GM21529 (cell line): ENCODE measurements around the gene BCAS4.
"Not testable (repeated sequence)": the region's sequence is repeated elsewhere in the genome, so short reads cannot be mapped to it uniquely, and the experiment has no call there.

Source experiments
- ATAC-seq: cut with Tn5 transposase; IDR thresholded peaks from one replicate; pipeline ENCODE4 v1.9.1; 2021; ENCODE audit not compliant: unreplicated experiment

The BCAS4 gene

GRCh38 chr20:50874111-50874757 is 79.4 kb downstream of the BCAS4 start:
- no peak for ATAC-seq

GRCh38 chr20:50874758-50875665 is 80.2 kb downstream of the BCAS4 start:
- no peak for ATAC-seq

GRCh38 chr20:50876063-50876685 is 81.3 kb downstream of the BCAS4 start:
- ATAC-seq: no peak

DNA sequence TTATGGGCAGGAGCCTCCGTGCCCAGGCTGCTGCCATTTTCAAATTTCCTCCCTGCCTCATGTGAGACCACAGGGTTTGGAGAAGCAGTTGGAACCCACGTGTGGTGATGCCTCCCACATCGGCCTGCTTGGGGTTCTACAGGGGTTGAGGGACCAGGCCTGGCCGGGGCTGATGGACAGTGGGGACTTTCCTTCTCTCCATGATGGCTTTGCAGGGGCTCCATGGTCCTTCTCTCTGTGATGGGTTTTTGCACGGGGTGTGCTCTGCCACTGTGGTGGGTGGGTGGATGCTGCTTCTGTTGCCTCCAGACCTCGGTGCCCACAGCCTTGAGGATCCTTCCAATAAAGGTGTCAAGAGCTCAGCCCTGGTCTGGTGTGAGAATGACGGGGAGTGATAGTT is 82.0 kb downstream of the BCAS4 start:
- ATAC-seq: no peak

GRCh38 chr20:50877232-50877743 is 82.4 kb downstream of the BCAS4 start:
- no peak for ATAC-seq

- no peak for ATAC-seq
Measured at GRCh38 chr20:50879649-50880550, 85.0 kb downstream of the BCAS4 start.

GRCh38 chr20:50881759-50882424 is 87.0 kb downstream of the BCAS4 start:
- ATAC-seq: not testable (repeated sequence)

- no peak for ATAC-seq
Measured at GRCh38 chr20:50883856-50884255, 89.0 kb downstream of the BCAS4 start.

- ATAC-seq: no peak
Measured at GRCh38 chr20:50885068-50885467, 90.2 kb downstream of the BCAS4 start.

- no peak for ATAC-seq
Measured at GRCh38 chr20:50885781-50886180, 90.9 kb downstream of the BCAS4 start.

DNA sequence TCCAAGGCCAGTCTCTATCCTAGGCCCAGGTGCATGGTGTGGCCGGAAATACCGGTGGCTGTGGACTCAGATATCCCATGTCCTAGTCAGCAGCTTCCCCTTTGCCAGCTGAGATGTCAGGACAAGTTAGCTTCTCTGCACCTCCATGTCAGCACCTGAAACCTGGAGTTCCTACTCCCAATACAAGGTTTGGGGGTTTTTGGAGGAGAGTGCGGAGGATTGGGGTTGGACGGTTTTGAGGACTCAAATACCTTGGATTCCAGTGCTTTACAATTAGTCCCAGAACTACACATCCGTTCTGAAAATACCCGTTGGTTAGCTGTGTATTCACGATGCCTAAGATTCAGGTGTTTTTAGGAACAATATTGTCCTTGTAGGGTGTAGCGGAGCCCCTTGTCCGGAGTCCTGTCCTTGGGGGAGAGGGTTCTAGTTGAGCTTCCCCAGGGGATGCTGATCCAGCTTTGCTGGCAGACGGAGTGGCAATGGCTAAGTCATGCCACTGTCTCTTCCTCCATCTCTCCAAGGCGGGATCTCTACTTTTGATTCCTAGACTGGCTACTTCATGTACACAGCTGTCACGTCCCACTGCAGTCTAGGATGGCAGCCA is 91.4 kb downstream of the BCAS4 start:
- no peak for ATAC-seq

DNA sequence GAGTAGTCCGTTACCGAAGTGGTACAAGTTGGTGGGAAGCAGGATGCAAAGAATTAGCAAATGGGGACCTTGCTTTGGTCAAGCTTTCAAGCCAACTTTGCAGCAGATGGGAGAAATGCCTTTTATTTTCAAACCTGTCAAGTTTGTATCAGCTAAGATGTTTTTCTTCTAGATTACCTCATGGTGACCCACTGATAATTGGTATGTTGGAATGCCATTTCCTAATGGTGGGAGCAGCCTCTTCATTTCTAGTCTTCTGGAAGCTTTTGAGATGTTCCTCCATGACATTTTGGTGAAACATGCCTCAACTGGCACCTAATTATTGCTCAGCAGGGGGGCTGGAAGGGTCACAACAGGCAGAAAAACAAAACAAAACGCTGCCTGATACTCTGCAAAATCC is 92.7 kb downstream of the BCAS4 start:
- ATAC-seq: no peak

DNA sequence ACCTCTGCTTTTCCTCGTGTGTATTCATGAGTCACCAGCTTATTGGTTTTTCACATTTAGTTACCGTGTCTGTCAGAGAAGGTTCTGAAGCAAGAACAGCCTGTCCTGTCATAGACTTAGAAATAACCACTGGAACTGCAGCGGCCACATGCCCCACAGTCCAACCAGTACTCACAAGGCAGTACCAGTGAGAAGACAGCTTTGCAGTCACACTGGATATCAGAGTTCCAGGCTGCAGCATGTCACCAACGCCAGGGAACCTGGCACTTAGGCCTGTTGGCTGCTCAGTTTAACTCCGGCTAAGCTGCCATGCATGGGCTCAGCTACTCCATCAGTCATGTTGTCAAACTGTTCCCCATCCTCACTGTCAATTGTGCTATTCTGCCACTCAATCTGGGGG is 96.3 kb downstream of the BCAS4 start:
- no peak for ATAC-seq

- peak; percentile 45 for ATAC-seq
Measured at GRCh38 chr20:50892394-50892793, 97.5 kb downstream of the BCAS4 start.

- no peak for ATAC-seq
Measured at GRCh38 chr20:50893620-50894019, 98.8 kb downstream of the BCAS4 start.

GRCh38 chr20:50895111-50895830 is 100.4 kb downstream of the BCAS4 start:
- no peak for ATAC-seq

- no peak for ATAC-seq
Measured at GRCh38 chr20:50898475-50898874, 103.6 kb downstream of the BCAS4 start.

- no peak for ATAC-seq
Measured at GRCh38 chr20:50900261-50900660, 105.4 kb downstream of the BCAS4 start.

DNA sequence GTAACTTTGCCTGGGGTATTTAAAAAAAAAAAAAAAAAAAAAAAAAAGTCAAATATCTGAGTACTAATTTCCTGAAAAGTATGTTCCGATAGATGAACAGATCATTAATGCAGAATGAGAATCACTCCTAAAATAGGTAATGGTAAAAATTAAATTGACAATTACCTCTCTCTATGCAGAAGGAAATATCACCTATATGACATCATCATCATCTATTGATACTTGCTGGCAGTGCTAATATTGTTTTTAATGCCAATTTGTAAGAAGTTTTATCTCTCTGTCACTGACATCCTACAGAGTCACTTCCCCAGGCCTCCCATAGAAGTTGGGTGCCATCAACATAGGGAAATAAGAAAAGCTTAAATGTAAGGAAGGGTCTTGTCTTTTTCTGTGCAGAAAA is 106.4 kb downstream of the BCAS4 start:
- no peak for ATAC-seq
